HCT116 (cell line): ENCODE data around the gene SEPTIN2.

Source experiments
- EGR1 ChIP-seq: IDR thresholded peaks from 2 replicates; pipeline ENCODE4 v1.6.1; 2012; ENCODE audit warnings: low read depth
- EZH2 ChIP-seq: fragments of 200-600 bp; sonication (generic); IDR thresholded peaks from 2 replicates; pipeline ENCODE4 v1.6.1; 2017; ENCODE audit warnings: antibody characterized with exemption, mixed run types
- EZH2phosphoT487 ChIP-seq: fragments of 200-600 bp; IDR thresholded peaks from 2 replicates; pipeline ENCODE4 v1.6.1; 2018; ENCODE audit warnings: antibody characterized with exemption, borderline replicate concordance
- POLR2A ChIP-seq: IDR thresholded peaks from 2 replicates; pipeline ENCODE4 v1.7.0; 2011; ENCODE audit warnings: borderline replicate concordance; ENCODE audit not compliant: insufficient read depth, insufficient read length; ENCODE audit errors: extremely low read depth
- POLR2AphosphoS5 ChIP-seq: IDR thresholded peaks from 2 replicates; pipeline ENCODE4 v1.6.1; 2011; ENCODE audit warnings: mild to moderate bottlenecking, low read depth, low read length, moderate library complexity
- YY1 ChIP-seq: IDR thresholded peaks from 2 replicates; pipeline ENCODE4 v1.6.1; 2011; ENCODE audit warnings: low read length, low read depth, moderate library complexity, mild to moderate bottlenecking; ENCODE audit not compliant: insufficient replicate concordance; ENCODE audit errors: extremely low read depth
- TF ChIP-seq, protein P1 (sequence below): IDR thresholded peaks from 2 replicates; pipeline ENCODE4 v1.6.1; 2012
- TF ChIP-seq, protein P2 (sequence below), 3 experiments: fragments of 200-600 bp in 1 of 3; sonication (generic) in 1 of 3; IDR thresholded peaks in 2 of 3; conservative IDR thresholded peaks in 1 of 3; 2 replicates each; pipeline ENCODE4 v1.5.1; 2012 to 2017; ENCODE audit warnings: low read depth in 2 of 3, low read length in 2 of 3, antibody characterized with exemption in 1 of 3, borderline replicate concordance in 1 of 3, control low read depth in 1 of 3, mild to moderate bottlenecking in 1 of 3, mixed read lengths in 1 of 3, mixed run types in 1 of 3, moderate library complexity in 1 of 3; ENCODE audit not compliant: insufficient read depth in 1 of 3

DNA sequence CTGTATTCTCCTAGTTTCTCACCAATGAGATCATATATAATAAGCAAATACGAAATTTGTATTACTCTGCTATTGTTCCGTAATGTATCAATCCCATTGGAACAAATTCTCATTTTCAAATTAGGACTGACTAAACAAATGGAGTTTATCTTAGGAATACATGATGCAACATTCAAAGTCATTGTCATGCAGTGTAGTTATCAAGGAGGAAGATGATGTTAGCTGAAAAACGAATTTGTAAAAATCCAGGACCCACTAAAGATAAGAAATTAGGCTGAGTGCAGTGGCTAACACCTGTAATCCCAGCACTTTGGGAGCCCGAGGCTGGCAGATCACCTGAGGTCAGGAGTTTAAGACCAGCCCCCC, 14.9 kb downstream of the SEPTIN2 start:
- TF ChIP-seq EZH2 (no peak), YY1 (no peak), POLR2A (no peak), EGR1 (no peak), POLR2AphosphoS5 (no peak), EZH2phosphoT487 (no peak)
- TF ChIP-seq, protein P1, sequence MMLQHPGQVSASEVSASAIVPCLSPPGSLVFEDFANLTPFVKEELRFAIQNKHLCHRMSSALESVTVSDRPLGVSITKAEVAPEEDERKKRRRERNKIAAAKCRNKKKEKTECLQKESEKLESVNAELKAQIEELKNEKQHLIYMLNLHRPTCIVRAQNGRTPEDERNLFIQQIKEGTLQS, result no peak
- TF ChIP-seq, protein P2, sequence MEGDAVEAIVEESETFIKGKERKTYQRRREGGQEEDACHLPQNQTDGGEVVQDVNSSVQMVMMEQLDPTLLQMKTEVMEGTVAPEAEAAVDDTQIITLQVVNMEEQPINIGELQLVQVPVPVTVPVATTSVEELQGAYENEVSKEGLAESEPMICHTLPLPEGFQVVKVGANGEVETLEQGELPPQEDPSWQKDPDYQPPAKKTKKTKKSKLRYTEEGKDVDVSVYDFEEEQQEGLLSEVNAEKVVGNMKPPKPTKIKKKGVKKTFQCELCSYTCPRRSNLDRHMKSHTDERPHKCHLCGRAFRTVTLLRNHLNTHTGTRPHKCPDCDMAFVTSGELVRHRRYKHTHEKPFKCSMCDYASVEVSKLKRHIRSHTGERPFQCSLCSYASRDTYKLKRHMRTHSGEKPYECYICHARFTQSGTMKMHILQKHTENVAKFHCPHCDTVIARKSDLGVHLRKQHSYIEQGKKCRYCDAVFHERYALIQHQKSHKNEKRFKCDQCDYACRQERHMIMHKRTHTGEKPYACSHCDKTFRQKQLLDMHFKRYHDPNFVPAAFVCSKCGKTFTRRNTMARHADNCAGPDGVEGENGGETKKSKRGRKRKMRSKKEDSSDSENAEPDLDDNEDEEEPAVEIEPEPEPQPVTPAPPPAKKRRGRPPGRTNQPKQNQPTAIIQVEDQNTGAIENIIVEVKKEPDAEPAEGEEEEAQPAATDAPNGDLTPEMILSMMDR (IDR thresholded peaks at IDR 0.05 in 2 of 3, conservative IDR thresholded peaks at IDR 0.05 in 1 of 3; ENCODE audit: borderline replicate concordance in 1 of 3, insufficient read depth in 1 of 3, low read depth in 2 of 3, low read length in 2 of 3), result no peak
